SKM-1 treated with dmso at 0.1 percent for 144 hours (cell line): Measurements from ENCODE around the gene PILRA.
A peak's percentile ranks its signal among the peaks of the same experiment; 100 is the strongest.
"Not testable (repeated sequence)": the region's sequence is repeated elsewhere in the genome, so short reads cannot be mapped to it uniquely, and the experiment has no call there.

Experiments
- DNase-seq: peaks from one replicate; lab custom pipeline; 2025; ENCODE audit not compliant: unreplicated experiment; lab: John Stamatoyannopoulos, UW

PILRA gene

GRCh38 chr7:100432621-100433275 is 59.5 kb downstream of the PILRA start:
- DNase-seq, result no peak

GRCh38 chr7:100433276-100433591 is 59.9 kb downstream of the PILRA start:
- no peak for DNase-seq

DNA sequence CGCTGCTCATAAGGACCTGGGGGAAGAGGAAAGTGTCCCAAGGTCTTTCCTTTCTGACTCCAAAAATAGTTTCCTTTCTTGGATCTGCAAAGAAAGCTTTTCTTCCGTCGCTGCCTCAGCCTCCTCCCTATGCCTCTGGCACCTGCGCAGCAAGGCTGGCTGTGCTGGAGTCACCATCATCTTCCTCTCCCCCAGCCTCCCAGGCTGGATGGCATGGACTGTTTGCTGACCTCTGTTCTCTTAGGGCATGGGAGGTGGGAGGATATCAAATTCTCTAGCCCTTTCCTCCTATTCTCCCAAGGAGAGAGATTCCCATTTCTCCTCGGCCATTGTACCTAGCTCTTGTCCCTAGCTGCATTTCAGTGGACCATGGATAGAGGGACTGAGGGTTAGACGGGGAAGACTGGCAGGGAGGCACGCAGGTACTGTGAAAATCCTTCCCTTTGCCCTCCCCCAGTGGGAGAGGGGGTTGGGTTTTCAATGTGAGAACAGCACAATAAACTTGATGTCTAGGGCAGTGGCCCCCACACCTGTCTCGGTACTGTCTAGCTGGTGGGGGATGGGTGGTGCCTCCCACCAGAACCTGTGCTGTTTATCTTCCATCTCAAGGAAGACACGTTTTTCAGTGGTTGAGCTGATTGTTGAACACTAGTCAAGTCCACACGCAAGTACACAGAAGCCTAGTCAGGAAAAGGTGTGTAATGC is 60.5 kb downstream of the PILRA start:
- DNase-seq, result no peak

GRCh38 chr7:100434297-100435144 is 61.2 kb downstream of the PILRA start:
- no peak for DNase-seq

GRCh38 chr7:100435401-100436304 is 62.4 kb downstream of the PILRA start:
- DNase-seq, result no peak

- DNase-seq, result no peak
These were observed 64.1 kb downstream of the PILRA start for GRCh38 chr7:100437150-100438100.

GRCh38 chr7:100438172-100438571 is 64.9 kb downstream of the PILRA start:
- no peak for DNase-seq

GRCh38 chr7:100438731-100439130 is 65.4 kb downstream of the PILRA start:
- DNase-seq, result not testable (repeated sequence)

- not testable (repeated sequence) for DNase-seq
These were observed 66.0 kb downstream of the PILRA start for GRCh38 chr7:100439244-100439643.

- DNase-seq, result no peak
These were observed 68.6 kb downstream of the PILRA start for GRCh38 chr7:100441641-100442535.

DNA sequence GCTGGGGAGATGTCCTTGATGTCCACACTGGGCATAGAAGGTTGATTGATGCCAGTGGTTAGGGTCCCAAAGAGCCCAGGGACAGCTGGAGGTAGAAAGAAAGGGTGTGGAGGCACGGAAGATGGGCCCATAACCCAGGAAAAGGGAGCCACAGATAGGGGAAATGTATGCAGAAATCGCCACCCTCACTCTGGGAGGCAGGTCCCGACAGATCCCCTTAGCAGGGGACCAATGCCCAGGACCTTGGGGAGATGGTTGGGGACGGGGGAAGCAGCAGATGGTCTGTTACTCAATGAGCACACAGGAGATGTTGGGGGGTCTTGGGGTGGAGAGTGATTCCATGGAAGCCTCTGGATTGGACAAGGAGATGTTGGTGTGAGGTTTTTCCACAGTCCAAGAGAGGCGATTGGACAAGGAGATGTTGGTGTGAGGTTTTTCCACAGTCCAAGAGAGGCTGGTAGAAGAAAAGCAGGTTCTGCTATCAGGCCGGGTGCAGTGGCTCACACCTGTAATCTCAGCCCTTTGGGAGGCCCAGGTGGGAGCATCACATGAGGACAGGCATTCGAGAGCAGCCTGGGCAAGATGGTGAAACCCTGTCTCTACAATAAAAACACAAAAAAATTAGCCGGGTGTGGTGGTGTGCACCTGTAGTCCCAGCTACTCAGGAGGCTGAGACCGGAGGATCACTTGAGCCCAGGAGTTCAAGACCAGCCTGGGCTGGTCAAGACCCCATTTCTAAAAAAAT is 70.0 kb downstream of the PILRA start:
- no peak for DNase-seq

- DNase-seq, result peak; percentile 54
These were observed 71.3 kb downstream of the PILRA start for GRCh38 chr7:100444311-100445278.

DNA sequence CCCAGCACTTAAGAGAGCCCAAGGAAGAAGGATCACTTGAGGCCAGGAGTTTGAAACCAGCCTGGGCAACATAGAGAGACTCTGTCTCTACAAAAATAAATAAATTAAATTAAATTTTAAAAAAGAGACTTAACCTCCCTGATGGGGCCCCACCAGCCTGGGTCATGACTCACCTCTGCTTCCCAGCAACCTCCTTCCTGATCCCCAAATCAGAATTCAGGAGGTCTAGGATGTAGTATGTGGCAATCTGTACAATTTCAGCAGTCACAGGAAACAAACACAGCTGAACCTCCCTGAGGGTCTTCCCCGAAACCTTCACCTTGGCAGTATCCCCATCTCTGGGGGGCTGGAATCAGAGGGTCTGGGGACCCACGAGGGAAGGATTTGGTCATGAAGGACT is 72.8 kb downstream of the PILRA start:
- no peak for DNase-seq

DNA sequence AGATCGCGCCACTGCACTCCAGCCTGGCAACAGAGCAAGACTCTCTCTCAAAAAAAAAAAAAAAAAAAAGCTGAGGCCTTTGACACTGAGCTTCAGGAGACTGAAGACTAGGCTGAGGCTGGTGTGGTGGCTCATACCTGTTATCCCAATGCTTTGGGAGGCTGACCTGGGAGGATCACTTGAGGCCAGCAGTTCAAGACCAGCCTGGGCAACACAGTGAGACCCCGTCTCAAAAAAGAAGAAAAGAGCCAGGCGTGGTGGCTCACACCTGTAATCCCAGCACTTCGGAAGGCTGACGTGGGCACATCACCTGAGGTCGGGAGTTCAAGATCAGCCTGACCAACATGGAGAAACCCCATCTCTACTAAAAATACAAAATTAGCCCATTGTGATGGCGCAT is 74.1 kb downstream of the PILRA start:
- DNase-seq, result not testable (repeated sequence)

GRCh38 chr7:100449190-100449795 is 76.0 kb downstream of the PILRA start:
- DNase-seq, result no peak
